Activated naive CD4-positive, alpha-beta T cell treated with anti-CD3 and anti-CD28 coated beads, Interleukin-2, amount 10 ng/mL, durations not matched to agents 7 days and 5 days (primary cell): ENCODE data around the gene TMEM178B.
A peak's percentile ranks its signal among the peaks of the same experiment; 100 is the strongest.
"Not testable (repeated sequence)": the region's sequence is repeated elsewhere in the genome, so short reads cannot be mapped to it uniquely, and the experiment has no call there.

Experiments
- CTCF ChIA-PET: fragments of 350-600 bp; sonication (Branson Sonifier 250); formaldehyde crosslinking; loops from one replicate; lab custom pipeline; 2021; ENCODE audit warnings: antibody characterized with exemption; lab: Charles Lee
- DNase-seq: peaks from one replicate; pipeline ENCODE4 v3.0.0-alpha.2; 2020
- H3K27ac Mint-ChIP-seq: one replicate; pipeline ENCODE4 v1.8.0; 2021; ENCODE audit warnings: mild to moderate bottlenecking, moderate library complexity, mixed read lengths
- H3K27me3 Mint-ChIP-seq: one replicate; pipeline ENCODE4 v1.8.0; 2021; ENCODE audit warnings: mild to moderate bottlenecking, mixed read lengths
- H3K36me3 Mint-ChIP-seq: one replicate; pipeline ENCODE4 v1.8.0; 2021; ENCODE audit warnings: mixed read lengths
- H3K4me1 Mint-ChIP-seq: one replicate; pipeline ENCODE4 v1.8.0; 2021; ENCODE audit warnings: mixed read lengths
- H3K4me3 Mint-ChIP-seq: one replicate; pipeline ENCODE4 v1.8.0; 2021; ENCODE audit warnings: mild to moderate bottlenecking, moderate library complexity, mixed read lengths
- H3K9me3 Mint-ChIP-seq: one replicate; pipeline ENCODE4 v1.8.0; 2021; ENCODE audit warnings: mixed read lengths

The TMEM178B gene

DNA sequence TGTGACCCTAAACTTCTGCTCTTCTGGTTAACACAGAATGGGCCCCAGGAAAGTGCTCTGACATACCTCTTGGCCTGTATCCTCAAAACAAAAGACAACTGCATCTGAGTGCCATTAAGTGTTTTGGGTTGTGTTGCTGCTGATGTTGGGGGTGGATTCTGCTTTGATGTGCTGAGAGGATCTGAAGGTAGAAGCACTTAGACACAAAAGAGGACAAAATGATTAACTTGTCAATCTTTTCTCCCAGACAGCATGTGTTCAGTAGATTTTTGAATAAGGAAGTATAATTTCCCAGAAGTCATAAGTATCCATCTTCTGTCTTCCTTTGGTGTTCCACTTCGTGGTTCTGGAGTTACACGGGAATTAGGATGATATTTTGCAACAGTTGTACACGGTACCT lies 16.1 kb upstream of the TMEM178B start:
- no peak for DNase-seq
- H3K36me3 Mint-ChIP-seq: peaks cover 1% of the 10 kb centered on the region
- peaks cover 17% of the 10 kb centered on the region for H3K27me3 Mint-ChIP-seq
- H3K4me1 Mint-ChIP-seq: peaks cover 16% of the 10 kb centered on the region
- H3K27ac Mint-ChIP-seq: no peak overlapping the region
- CTCF ChIA-PET: no interaction called here
- H3K9me3 Mint-ChIP-seq: peaks cover 6% of the 10 kb centered on the region
- no peak overlapping the region for H3K4me3 Mint-ChIP-seq

DNA sequence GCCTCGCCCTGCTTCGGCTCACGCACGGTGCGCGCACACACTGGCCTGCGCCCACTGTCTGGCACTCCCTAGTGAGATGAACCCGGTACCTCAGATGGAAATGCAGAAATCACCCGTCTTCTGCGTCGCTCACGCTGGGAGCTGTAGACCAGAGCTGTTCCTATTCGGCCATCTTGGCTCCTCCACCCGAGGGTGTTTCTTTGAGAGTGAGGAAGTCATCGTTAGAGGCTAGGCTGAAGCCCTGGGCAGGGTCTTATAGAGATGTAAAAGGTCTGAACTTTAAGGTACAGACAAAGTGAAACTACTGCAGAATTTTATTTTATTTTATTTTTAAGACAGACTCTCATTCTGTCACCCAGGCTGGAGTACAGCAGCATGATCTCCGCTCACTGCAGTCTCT lies 6.0 kb upstream of the TMEM178B start:
- H3K36me3 Mint-ChIP-seq, H3K27ac Mint-ChIP-seq, DNase-seq, CTCF ChIA-PET, H3K27me3 Mint-ChIP-seq, H3K9me3 Mint-ChIP-seq, H3K4me3 Mint-ChIP-seq: not testable (repeated sequence)
- peaks cover 23% of the 10 kb centered on the region for H3K4me1 Mint-ChIP-seq

DNA sequence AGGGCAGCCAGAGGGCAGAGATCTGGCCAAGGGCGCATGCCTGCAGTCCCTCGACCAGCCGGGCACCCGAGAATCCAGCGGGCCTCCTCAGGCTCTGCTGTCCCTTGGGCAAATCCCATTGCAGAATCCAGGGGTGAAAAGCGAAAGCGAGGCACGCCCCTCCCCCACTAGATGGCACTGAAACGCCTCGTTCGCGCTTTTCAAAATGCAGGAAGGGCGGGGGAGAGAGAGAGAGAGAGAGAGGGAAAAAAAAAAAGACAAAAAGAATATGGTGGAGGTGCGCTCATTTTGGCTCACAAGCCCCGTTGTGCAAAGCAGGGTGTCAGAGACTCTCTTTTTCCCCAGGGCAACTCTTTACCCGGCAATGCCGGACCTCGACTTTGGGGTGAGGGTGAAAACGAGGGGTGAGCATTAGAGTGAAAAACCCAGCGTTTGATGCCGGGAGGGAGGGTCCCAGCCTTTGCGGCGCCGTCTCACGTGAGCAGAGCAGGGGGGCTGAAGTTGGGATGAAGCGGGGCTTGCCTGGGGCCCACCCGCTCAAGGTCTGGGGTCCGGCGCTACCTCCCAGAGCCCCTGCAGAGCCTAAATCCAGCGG lies 2.5 kb upstream of the TMEM178B start:
- peaks cover 2% of the 10 kb centered on the region for H3K36me3 Mint-ChIP-seq
- CTCF ChIA-PET: interaction anchor here (0.6 to 2.0 kb wide), 4 partner anchors 10 to 1425 kb away, joined by 3 to 8 read pairs (median 5); no protein-coding TSS in a partner anchor
- H3K9me3 Mint-ChIP-seq: no peaks in the 10 kb centered on the region
- H3K4me1 Mint-ChIP-seq: peaks cover 26% of the 10 kb centered on the region
- H3K27ac Mint-ChIP-seq: peak overlapping the region; percentile 45
- peak overlapping the region; percentile 68 for H3K4me3 Mint-ChIP-seq
- H3K27me3 Mint-ChIP-seq: no peaks in the 10 kb centered on the region
- DNase-seq: peak; percentile 78

DNA sequence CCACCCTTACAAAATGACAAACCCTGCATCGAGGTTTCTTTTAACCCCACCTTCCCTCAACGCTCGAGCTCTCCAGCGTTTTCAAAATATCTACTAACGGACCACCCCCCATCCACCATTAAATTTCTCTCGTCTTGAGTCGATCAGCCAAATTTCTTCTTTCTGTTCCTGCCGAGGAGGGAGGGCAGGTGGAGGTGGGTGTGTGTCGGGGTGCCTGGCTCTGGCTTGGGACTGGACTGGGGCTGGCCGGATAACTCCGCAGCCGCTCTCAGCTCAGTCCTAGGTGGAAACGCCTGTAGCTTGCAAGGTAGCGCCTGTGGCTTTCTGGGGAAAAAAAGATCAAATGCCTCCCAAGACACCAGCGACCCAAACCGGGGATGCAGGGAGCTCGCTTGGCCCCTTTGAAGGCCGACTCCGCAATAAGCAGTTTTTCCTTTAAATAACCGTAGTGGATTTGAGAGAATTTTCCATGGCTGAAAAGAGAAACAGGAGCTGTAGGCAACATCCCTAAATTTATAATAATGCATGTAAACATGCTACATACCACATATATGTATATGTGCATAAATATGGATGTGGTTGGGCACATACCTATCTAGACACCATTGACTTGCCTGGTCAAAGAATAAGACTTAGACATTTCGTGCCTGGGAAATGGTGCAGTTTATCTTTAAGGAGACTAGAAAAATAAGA lies 1.9 kb upstream of the TMEM178B start:
- CTCF ChIA-PET: interaction anchor here (1.1 to 1.5 kb wide), 3 partner anchors 9 to 578 kb away, joined by 4 to 10 read pairs (median 8); no protein-coding TSS in a partner anchor
- peaks cover 2% of the 10 kb centered on the region for H3K36me3 Mint-ChIP-seq
- DNase-seq: no peak

DNA sequence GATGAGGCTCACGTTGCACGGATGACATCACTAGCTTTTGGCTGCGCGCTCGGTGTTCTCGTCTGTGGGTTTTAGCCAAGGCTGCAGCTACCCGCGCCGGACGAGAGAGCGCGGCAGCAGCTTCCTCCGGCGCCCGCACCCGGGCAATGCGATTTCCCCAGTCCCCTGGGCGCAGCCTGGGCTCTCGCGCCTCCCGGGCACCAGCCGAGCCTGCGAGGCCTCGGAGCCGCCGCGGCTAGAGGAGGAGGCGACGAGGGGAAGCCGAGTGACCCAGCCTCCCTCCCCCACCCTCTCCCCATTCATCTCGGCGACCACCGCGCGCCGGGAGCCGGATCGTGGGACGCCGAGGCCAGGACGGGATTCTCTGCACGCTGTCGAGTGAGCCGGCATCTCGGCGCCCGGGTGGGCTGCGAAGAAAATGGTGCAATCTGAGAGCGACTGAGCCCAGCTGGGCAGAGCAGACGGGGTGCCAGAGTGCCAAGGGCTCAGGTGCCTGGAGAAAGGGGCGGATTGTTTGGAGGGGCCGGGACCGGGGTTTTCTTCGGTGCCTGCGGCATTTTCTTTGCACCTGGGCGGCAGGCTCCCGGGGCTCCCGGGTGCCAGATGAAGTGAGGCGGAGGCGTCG lies 1.2 kb upstream of the TMEM178B start:
- H3K27ac Mint-ChIP-seq: no peak overlapping the region
- CTCF ChIA-PET: interaction anchor here (1.1 to 1.5 kb wide), 3 partner anchors 9 to 577 kb away, joined by 4 to 10 read pairs (median 8); no protein-coding TSS in a partner anchor
- H3K9me3 Mint-ChIP-seq: no peaks in the 10 kb centered on the region
- peak; percentile 55 for DNase-seq
- H3K4me3 Mint-ChIP-seq: peak overlapping the region; percentile 68
- peaks cover 26% of the 10 kb centered on the region for H3K4me1 Mint-ChIP-seq
- H3K27me3 Mint-ChIP-seq: no peaks in the 10 kb centered on the region
- H3K36me3 Mint-ChIP-seq: peaks cover 2% of the 10 kb centered on the region

More for the DNA sequence above, 1.9 kb upstream of the TMEM178B start:
- Mint-ChIP-seq H3K9me3 (no peaks in the 10 kb centered on the region), H3K27ac (peak overlapping the region; percentile 45), H3K27me3 (no peaks in the 10 kb centered on the region), H3K4me3 (peak overlapping the region; percentile 68), H3K4me1 (peaks cover 26% of the 10 kb centered on the region)

DNA sequence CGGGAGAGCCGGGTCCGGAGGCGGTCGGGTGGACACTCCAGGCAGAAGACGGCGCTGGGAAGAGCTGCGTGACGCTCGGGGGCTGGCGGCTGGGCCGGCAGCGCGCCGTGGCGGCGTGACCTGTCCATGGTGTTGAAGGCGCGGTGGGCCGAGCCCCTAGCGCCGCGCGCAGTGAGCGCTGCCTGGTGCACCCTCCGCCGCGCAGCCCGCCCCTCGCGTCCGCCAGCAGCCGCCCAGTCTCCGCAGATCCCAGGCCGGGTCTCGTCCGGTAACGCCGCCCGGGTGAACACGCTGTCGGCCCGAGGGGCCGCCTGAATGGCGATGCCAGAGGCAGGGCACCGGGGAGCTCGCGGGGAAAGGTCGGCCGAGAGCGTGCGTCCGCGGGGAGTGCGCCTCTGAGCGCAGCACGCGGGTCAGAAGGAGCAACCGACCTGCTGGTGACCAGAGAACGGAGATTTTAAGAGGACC lies 657 bp upstream of the TMEM178B start:
- Mint-ChIP-seq H3K27ac (no peak overlapping the region), H3K4me1 (peaks cover 26% of the 10 kb centered on the region), H3K36me3 (peaks cover 2% of the 10 kb centered on the region), H3K4me3 (peak overlapping the region; percentile 68), H3K27me3 (no peaks in the 10 kb centered on the region), H3K9me3 (no peaks in the 10 kb centered on the region)
- CTCF ChIA-PET: interaction anchor here (1.5 kb wide), 1 partner anchor 460 kb away, joined by 10 read pairs; no protein-coding TSS in a partner anchor
- peak; percentile 57 for DNase-seq

DNA sequence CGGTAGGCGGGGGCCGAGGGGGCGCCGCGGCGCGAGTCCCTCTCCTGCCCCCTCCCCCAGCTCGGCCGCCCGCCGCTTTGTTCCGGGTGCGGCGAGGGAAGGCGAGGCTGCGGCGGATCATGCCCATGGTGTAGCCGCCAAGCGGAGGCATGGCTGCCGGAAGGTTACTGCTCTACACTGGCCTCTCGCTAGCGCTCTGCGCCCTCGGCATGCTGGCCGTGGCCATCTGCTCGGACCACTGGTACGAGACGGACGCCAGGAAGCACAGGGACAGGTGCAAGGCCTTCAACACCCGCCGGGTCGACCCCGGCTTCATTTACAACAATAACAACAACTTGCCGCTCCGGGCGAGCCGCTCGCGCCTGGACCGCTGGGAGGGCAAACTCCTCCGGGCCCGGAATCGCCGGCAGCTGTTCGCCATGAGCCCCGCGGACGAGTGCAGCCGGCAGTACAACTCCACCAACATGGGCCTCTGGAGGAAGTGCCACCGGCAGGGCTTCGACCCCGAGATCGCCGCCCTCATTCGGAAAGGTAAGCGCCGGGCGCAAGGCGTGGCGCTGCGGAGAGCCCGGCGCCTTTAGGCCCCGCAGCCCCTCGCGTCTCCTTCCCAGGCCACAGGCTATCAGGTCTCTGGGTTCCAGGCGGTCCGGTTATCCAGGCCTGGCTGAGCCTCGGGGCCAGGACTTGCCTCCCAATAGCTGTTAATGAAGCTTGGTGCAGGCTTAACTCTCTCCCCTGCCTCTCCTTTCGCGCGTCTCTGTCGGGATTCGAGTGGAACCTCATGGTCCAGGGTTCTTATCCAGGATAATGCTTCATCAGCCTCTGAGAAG lies 513 bp downstream of the TMEM178B start:
- peak; percentile 24 for DNase-seq
- Mint-ChIP-seq H3K4me1 (peaks cover 26% of the 10 kb centered on the region), H3K9me3 (no peaks in the 10 kb centered on the region), H3K27me3 (no peaks in the 10 kb centered on the region), H3K36me3 (peaks cover 2% of the 10 kb centered on the region), H3K4me3 (peak overlapping the region; percentile 68), H3K27ac (no peak overlapping the region)
- CTCF ChIA-PET: no interaction called here

DNA sequence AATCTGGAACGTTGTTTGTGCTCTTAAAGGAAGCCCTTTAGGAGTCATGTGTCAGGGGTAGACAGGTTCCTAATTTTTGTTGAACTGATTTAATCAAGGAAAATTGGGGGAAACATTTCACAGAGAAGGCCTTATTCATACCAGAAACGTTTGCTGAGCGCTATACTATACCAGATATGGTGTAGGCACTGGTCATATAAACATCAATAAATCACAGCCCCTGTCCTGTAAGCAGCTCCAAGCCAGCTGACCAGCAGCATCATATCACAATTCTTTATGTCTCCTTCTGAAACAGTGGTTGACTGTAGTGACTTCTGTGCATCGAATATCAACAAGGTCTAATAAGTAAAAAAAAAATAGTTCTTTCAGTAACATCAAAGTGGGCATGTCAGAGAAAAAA lies 1.1 kb downstream of the TMEM178B start:
- no peaks in the 10 kb centered on the region for H3K9me3 Mint-ChIP-seq
- no peak for DNase-seq
- CTCF ChIA-PET: no interaction called here
- H3K4me3 Mint-ChIP-seq: peak overlapping the region; percentile 68
- peaks cover 2% of the 10 kb centered on the region for H3K36me3 Mint-ChIP-seq
- H3K4me1 Mint-ChIP-seq: peaks cover 23% of the 10 kb centered on the region
- no peaks in the 10 kb centered on the region for H3K27me3 Mint-ChIP-seq
- H3K27ac Mint-ChIP-seq: no peak overlapping the region

DNA sequence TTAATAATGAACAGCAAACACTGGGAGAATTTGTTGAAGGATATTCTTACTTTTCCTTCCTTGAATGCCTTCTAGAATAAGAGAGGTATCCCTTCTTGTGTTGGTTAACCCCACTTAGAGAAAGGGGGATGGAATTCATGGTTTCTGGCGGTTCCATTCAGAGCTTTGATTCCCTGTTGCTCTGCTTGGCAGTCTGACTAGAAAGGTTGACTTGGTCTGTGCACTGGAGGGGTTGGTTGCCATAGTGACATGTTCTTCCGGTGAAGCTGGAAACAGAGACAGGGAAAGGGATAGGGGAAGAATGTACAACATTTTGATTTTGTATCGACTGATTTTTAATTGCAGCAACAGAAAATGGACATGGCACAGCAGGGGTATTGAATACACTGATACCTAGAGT lies 2.5 kb downstream of the TMEM178B start:
- no peak for DNase-seq
- CTCF ChIA-PET: no interaction called here
- H3K9me3 Mint-ChIP-seq: no peaks in the 10 kb centered on the region
- H3K36me3 Mint-ChIP-seq: peaks cover 2% of the 10 kb centered on the region
- H3K27me3 Mint-ChIP-seq: no peaks in the 10 kb centered on the region
- H3K4me3 Mint-ChIP-seq: no peak overlapping the region
- no peak overlapping the region for H3K27ac Mint-ChIP-seq
- H3K4me1 Mint-ChIP-seq: peaks cover 16% of the 10 kb centered on the region

DNA sequence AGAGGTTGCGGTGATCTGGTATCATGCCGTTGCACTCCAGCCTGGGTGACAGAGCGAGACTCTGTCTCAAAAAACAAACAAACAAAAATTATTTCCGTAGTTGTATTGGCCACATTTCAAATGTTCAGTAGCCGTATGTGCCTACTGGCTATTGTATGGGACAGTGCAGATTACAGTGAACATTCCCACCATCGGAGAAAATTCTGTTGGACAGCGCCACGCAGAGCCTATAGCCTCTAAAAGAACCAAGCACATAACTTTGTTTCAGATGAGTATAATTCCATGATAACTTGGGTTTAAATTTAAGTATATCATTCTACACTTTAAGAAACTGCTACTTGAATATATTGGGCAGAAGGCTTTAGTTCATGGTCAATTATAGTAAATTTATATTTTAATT lies 5.4 kb downstream of the TMEM178B start:
- Mint-ChIP-seq H3K27me3 (peaks cover 13% of the 10 kb centered on the region), H3K9me3 (no peaks in the 10 kb centered on the region), H3K27ac (no peak overlapping the region), H3K36me3 (peaks cover 2% of the 10 kb centered on the region), H3K4me3 (no peak overlapping the region), H3K4me1 (peaks cover 3% of the 10 kb centered on the region)
- CTCF ChIA-PET: interaction anchor here (0.6 kb wide), 1 partner anchor 457 kb away, joined by 3 read pairs; no protein-coding TSS in a partner anchor
- DNase-seq: no peak

DNA sequence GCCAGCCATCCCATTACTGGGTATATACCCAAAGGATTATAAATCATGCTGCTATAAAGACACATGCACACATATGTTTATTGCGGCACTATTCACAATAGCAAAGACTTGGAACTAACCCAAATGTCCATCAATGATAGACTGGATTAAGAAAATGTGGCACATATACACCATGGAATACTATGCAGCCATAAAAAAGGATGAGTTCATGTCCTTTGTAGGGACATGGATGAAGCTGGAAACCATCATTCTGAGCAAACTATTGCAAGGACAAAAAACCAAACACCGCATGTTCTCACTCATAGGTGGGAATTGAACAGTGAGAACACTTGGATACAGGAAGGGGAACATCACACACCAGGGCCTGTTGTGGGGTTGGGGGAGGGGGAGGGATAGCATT lies 15.6 kb downstream of the TMEM178B start:
- CTCF ChIA-PET, H3K36me3 Mint-ChIP-seq, DNase-seq, H3K9me3 Mint-ChIP-seq, H3K27ac Mint-ChIP-seq, H3K4me1 Mint-ChIP-seq, H3K4me3 Mint-ChIP-seq: not testable (repeated sequence)
- H3K27me3 Mint-ChIP-seq: peaks cover 18% of the 10 kb centered on the region

DNA sequence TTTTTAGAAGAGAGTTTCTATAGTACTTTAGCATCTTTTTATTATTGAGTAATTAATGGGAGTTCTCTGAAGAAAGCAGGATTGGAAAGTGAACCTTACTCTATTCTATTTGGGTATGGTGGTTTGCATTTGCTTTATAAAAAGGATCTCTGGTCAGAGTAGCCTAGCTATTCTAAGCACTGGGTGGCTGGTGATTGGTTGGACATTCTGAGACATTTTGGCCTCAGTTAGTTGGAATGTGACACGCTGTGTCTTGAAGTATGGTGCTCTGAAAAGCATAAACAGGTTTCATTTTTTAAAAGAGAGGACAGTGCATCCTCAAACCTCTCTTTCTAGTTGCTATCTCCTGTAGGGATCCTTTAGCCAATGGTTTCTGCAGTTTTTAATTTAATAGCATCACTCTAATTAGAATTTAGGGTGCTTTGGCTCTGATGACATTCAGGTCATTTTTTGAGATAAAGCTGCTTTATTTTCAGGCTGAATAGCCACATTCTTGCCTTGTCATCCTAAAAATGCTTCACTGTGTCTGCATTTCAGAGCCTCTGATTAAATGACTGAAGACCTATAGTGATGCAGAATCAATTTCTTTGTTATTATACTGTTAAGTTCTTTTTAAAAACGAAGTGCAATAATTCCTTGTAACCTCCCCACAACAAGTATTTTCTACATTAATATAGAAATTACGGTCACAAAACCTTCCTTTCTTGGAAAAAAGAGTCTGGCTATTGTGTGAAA lies 20.6 kb downstream of the TMEM178B start:
- H3K27me3 Mint-ChIP-seq: no peaks in the 10 kb centered on the region
- DNase-seq: no peak
- H3K4me1 Mint-ChIP-seq: no peaks in the 10 kb centered on the region
- no peaks in the 10 kb centered on the region for H3K9me3 Mint-ChIP-seq
- H3K4me3 Mint-ChIP-seq: no peak overlapping the region
- no peak overlapping the region for H3K27ac Mint-ChIP-seq
- H3K36me3 Mint-ChIP-seq: no peaks in the 10 kb centered on the region
- CTCF ChIA-PET: no interaction called here

DNA sequence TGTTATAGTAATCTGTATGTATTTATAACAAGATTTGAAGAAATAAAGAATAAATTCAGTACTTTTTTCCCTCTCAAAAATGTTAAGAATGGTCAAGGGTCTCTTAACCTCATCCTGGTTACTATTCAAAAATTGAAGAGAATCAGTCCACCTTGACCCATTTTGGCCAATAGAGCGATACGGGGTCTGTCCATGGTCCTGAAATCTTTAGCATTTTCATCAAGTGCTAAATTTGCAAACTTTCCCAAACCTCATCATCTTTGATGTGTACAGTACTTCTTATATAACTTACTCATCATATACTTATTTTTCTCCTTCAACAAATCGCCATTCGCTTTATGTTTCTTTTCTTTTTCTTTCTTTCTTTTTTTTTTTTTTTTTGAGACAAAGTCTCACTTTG lies 23.6 kb downstream of the TMEM178B start:
- Mint-ChIP-seq H3K9me3 (no peaks in the 10 kb centered on the region), H3K27ac (no peak overlapping the region), H3K36me3 (no peaks in the 10 kb centered on the region), H3K4me3 (no peak overlapping the region), H3K4me1 (no peaks in the 10 kb centered on the region), H3K27me3 (no peaks in the 10 kb centered on the region)
- DNase-seq: peak; percentile 29
- CTCF ChIA-PET: interaction anchor here (1.1 kb wide), 1 partner anchor 22 kb away, joined by 3 read pairs; no protein-coding TSS in a partner anchor
